ENCODE data around the gene PRRC2A.
A peak's percentile ranks its signal among the peaks of the same experiment; 100 is the strongest.

The PRRC2A gene

GRCh38 chr6:31659649-31660380 is 39.3 kb downstream of the PRRC2A start:
- peaks cover 13 to 66% (median 57%) of the 10 kb centered on the region in 5 donors for H3K4me1 ChIP-seq (ENCODE audit: control insufficient read depth in 5 of 5, insufficient read depth in 5 of 5, low read length in 5 of 5)
- peak overlapping the region; percentile 89 for H3K27ac ChIP-seq (ENCODE audit: low read depth, low read length)
- peaks cover 0 to 47% (median 24%) of the 10 kb centered on the region in 5 donors for H3K36me3 ChIP-seq (ENCODE audit: control insufficient read depth in 5 of 5, insufficient read depth in 5 of 5, low read length in 5 of 5)
- H3K9ac ChIP-seq (ENCODE audit: low read length in 5 of 5), result peak overlapping the region; percentile 74 to 99 (median 90)
- H3K27me3 ChIP-seq (ENCODE audit: control insufficient read depth in 5 of 5, insufficient read depth in 4 of 5, low read length in 5 of 5), result no peaks in the 10 kb centered on the region
- peak overlapping the region; percentile 58 to 98 (median 90) for H3K4me3 ChIP-seq (ENCODE audit: low read depth in 1 of 5, low read length in 5 of 5)
- no peaks in the 10 kb centered on the region for H3K9me3 ChIP-seq (ENCODE audit: control insufficient read depth in 5 of 5, low read length in 5 of 5)

GRCh38 chr6:31660381-31661261 is 40.1 kb downstream of the PRRC2A start, which contains the start of gene C6orf47:
C6orf47 (minus strand) TSS chr6:31660778; CDS start chr6:31659947, 831 bp downstream.
- Histone ChIP-seq H3K27me3 (ENCODE audit: control insufficient read depth in 5 of 5, insufficient read depth in 4 of 5, low read length in 5 of 5) (no peaks in the 10 kb centered on the region), H3K9ac (ENCODE audit: low read length in 5 of 5) (peak within 1 kb of the TSS; percentile 74 to 99 (median 90)), H3K27ac (ENCODE audit: low read depth, low read length) (peak within 1 kb of the TSS; percentile 89), H3K4me3 (ENCODE audit: low read depth in 1 of 5, low read length in 5 of 5) (peak within 1 kb of the TSS; percentile 58 to 98 (median 90)), H3K9me3 (ENCODE audit: control insufficient read depth in 5 of 5, low read length in 5 of 5) (no peaks in the 10 kb centered on the region), H3K4me1 (ENCODE audit: control insufficient read depth in 5 of 5, insufficient read depth in 5 of 5, low read length in 5 of 5) (peaks cover 14 to 67% (median 57%) of the 10 kb centered on the region in 5 donors), H3K36me3 (ENCODE audit: control insufficient read depth in 5 of 5, insufficient read depth in 5 of 5, low read length in 5 of 5) (peaks cover 0 to 40% (median 22%) of the 10 kb centered on the region in 5 donors)

DNA sequence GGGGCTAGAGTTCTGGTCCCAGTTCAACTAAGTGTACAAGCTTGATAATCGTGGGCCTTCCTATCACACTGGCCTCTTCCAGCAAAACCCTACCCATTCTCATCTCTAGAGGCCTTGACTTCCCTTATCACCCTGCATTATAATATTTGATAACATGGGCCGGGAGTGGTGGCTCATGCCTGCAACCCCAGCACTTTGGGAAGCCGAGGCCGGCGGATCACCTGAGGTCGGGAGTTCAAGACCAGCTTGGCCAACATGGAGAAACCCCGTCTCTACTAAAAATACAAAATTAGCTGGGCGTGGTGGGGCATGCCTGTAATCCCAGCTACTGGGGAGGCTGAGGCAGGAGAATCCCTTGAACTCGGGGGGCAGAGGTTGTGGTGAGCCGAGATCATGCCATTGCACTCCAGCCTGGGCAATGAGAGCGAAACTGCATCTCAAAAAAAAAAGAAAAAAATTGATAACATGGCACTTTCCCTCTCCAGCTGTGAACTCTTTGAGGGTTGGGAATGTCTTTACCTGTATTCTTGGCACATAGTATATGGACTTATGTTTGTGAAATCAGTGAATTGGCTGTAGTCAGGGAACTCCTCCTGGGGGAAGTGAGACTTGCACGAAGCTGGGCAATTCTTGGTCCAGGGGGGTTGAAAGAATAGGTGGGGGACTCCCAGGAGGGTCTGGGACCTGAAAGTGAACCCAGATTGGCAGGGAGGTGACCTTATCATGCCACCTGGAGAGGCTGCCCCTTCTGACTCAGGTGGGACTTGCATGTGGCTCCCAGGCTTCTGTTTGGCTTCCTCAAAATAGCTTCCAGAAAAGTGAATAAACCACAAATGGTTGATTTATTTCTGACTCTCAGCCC is 41.0 kb downstream of the PRRC2A start:
- peak overlapping the region in 4 of 5 donors; percentile 70 to 94 (median 87) for H3K4me3 ChIP-seq (ENCODE audit: low read depth in 1 of 5, low read length in 5 of 5)

GRCh38 chr6:31662124-31662723 is 41.7 kb downstream of the PRRC2A start:
- H3K27ac ChIP-seq (ENCODE audit: low read depth, low read length), result peak overlapping the region; percentile 37
- H3K27me3 ChIP-seq (ENCODE audit: control insufficient read depth in 5 of 5, insufficient read depth in 4 of 5, low read length in 5 of 5), result no peaks in the 10 kb centered on the region
- no peaks in the 10 kb centered on the region for H3K9me3 ChIP-seq (ENCODE audit: control insufficient read depth in 5 of 5, low read length in 5 of 5)
- H3K9ac ChIP-seq (ENCODE audit: low read length in 5 of 5), result no peak overlapping the region
- H3K4me1 ChIP-seq (ENCODE audit: control insufficient read depth in 5 of 5, insufficient read depth in 5 of 5, low read length in 5 of 5), result peaks cover 19 to 76% (median 65%) of the 10 kb centered on the region in 5 donors
- H3K4me3 ChIP-seq (ENCODE audit: low read depth in 1 of 5, low read length in 5 of 5), result no peak overlapping the region
- peaks cover 0 to 26% (median 17%) of the 10 kb centered on the region in 5 donors for H3K36me3 ChIP-seq (ENCODE audit: control insufficient read depth in 5 of 5, insufficient read depth in 5 of 5, low read length in 5 of 5)

More for the DNA sequence above, 41.0 kb downstream of the PRRC2A start:
- peak overlapping the region in 2 of 5 donors; percentile 90 to 99 for H3K9ac ChIP-seq (ENCODE audit: low read length in 5 of 5)
- H3K4me1 ChIP-seq (ENCODE audit: control insufficient read depth in 5 of 5, insufficient read depth in 5 of 5, low read length in 5 of 5), result peaks cover 14 to 72% (median 61%) of the 10 kb centered on the region in 5 donors
- H3K9me3 ChIP-seq (ENCODE audit: control insufficient read depth in 5 of 5, low read length in 5 of 5), result no peaks in the 10 kb centered on the region
- peak overlapping the region; percentile 89 for H3K27ac ChIP-seq (ENCODE audit: low read depth, low read length)
- H3K27me3 ChIP-seq (ENCODE audit: control insufficient read depth in 5 of 5, insufficient read depth in 4 of 5, low read length in 5 of 5), result no peaks in the 10 kb centered on the region
- H3K36me3 ChIP-seq (ENCODE audit: control insufficient read depth in 5 of 5, insufficient read depth in 5 of 5, low read length in 5 of 5), result peaks cover 0 to 32% (median 18%) of the 10 kb centered on the region in 5 donors

DNA sequence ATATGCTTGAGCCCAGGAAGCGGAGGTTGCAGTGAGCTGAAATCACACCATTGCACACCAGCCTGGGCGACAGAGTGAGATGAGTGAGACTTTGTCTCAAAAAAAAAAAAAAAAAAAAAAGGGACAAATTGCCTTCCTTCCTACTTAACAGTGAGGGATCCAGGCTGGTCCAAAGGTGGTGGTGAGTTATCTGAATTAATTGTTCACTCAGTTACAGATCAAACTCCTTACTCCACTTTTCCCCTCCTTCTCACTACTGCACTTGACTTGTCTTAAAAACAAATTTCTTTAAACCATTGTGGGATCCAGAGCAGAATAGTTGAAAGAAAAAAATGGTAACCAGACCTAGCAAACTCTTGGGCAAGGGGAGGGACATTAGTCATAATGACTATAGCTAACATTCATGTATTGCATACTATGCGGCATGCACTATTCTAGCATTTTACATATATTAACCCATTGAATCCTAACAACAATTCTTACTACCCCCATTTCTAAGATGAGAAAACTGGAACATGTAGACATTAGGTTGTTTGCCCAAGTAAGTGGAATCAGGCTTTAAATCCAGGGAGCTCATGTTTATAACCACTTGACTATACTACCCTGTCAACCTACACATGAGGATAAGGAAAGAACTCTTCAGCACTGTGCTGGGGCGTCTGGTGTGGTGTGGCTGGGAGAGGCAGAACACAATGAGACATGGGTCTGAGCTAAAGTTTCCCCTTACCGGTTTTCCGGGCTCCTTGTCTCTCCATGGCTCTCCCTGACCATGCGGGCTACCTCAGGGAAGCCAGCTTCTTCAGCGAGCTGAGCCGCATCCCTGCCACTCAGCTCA is 42.8 kb downstream of the PRRC2A start:
- Histone ChIP-seq H3K36me3 (ENCODE audit: control insufficient read depth in 5 of 5, insufficient read depth in 5 of 5, low read length in 5 of 5) (peaks cover 4 to 31% (median 20%) of the 10 kb centered on the region in 5 donors), H3K4me1 (ENCODE audit: control insufficient read depth in 5 of 5, insufficient read depth in 5 of 5, low read length in 5 of 5) (peaks cover 19 to 74% (median 59%) of the 10 kb centered on the region in 5 donors), H3K4me3 (ENCODE audit: low read depth in 1 of 5, low read length in 5 of 5) (peak overlapping the region; percentile 39 to 96 (median 92)), H3K27ac (ENCODE audit: low read depth, low read length) (peak overlapping the region; percentile 97), H3K9ac (ENCODE audit: low read length in 5 of 5) (peak overlapping the region in 3 of 5 donors; percentile 10 to 96 (median 88)), H3K27me3 (ENCODE audit: control insufficient read depth in 5 of 5, insufficient read depth in 4 of 5, low read length in 5 of 5) (no peaks in the 10 kb centered on the region), H3K9me3 (ENCODE audit: control insufficient read depth in 5 of 5, low read length in 5 of 5) (no peaks in the 10 kb centered on the region)

- peaks cover 18 to 68% (median 51%) of the 10 kb centered on the region in 5 donors for H3K4me1 ChIP-seq (ENCODE audit: control insufficient read depth in 5 of 5, insufficient read depth in 5 of 5, low read length in 5 of 5)
- H3K9ac ChIP-seq (ENCODE audit: low read length in 5 of 5), result peak overlapping the region; percentile 70 to 96 (median 88)
Observed at GRCh38 chr6:31663961-31664789, 43.7 kb downstream of the PRRC2A start.

DNA sequence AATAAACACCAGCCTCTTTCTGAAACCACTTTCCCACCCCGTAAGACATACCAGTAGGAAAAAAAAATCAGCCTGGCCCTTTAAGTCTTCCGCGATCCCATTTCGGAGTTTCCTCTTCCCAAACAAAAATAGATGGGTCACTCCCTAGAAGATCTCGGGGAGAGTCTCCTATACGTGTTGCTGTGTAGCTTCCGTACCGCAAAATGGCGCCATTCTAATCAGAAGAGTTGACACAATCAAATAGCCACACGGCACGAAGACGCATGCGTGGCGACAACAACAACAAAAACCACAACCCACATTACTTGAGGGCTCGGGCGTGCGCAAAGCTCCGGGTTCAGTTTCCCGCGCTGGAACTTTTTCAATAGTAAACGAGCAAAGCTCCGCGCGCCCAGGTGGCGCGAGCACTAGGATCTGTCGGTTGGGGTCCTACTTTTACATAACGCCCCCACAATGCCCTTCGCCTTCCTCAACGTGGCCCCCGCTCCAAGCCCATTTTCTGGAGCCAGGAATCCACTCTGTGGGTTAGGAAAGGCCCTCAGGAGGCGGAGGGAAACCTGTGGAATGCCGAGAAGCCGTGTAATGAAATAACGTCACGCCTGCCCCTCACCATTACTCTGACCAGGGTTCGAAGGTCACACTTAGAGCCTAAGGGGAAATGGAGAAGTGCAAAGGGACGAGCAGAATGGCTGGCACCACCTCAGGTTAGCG is 44.4 kb downstream of the PRRC2A start, which contains the start of gene GPANK1:
GPANK1 (minus strand) TSS at position 208 of the 711 bp plus-strand sequence. CDS start 519 bp downstream, outside the sequence.
- Histone ChIP-seq H3K4me3 (ENCODE audit: low read depth in 1 of 5, low read length in 5 of 5) (peak within 1 kb of the TSS; percentile 70 to 98 (median 92)), H3K4me1 (ENCODE audit: control insufficient read depth in 5 of 5, insufficient read depth in 5 of 5, low read length in 5 of 5) (peaks cover 14 to 61% (median 43%) of the 10 kb centered on the region in 5 donors), H3K27ac (ENCODE audit: low read depth, low read length) (peak within 1 kb of the TSS; percentile 97), H3K9me3 (ENCODE audit: control insufficient read depth in 5 of 5, low read length in 5 of 5) (no peaks in the 10 kb centered on the region), H3K27me3 (ENCODE audit: control insufficient read depth in 5 of 5, insufficient read depth in 4 of 5, low read length in 5 of 5) (no peaks in the 10 kb centered on the region), H3K9ac (ENCODE audit: low read length in 5 of 5) (peak within 1 kb of the TSS; percentile 88 to 97 (median 96)), H3K36me3 (ENCODE audit: control insufficient read depth in 5 of 5, insufficient read depth in 5 of 5, low read length in 5 of 5) (peaks cover 4 to 42% (median 36%) of the 10 kb centered on the region in 5 donors)

More at GRCh38 chr6:31663961-31664789, 43.7 kb downstream of the PRRC2A start:
- H3K27ac ChIP-seq (ENCODE audit: low read depth, low read length), result peak overlapping the region; percentile 97
- peak overlapping the region; percentile 70 to 98 (median 92) for H3K4me3 ChIP-seq (ENCODE audit: low read depth in 1 of 5, low read length in 5 of 5)
- no peaks in the 10 kb centered on the region for H3K9me3 ChIP-seq (ENCODE audit: control insufficient read depth in 5 of 5, low read length in 5 of 5)
- H3K27me3 ChIP-seq (ENCODE audit: control insufficient read depth in 5 of 5, insufficient read depth in 4 of 5, low read length in 5 of 5), result no peaks in the 10 kb centered on the region
- H3K36me3 ChIP-seq (ENCODE audit: control insufficient read depth in 5 of 5, insufficient read depth in 5 of 5, low read length in 5 of 5), result peaks cover 4 to 36% (median 28%) of the 10 kb centered on the region in 5 donors

Measured in subcutaneous abdominal adipose tissue (tissue), 5 donors.